CD14-positive monocyte (primary cell): ENCODE measurements around the gene ATP8A1. TPM values are rescaled to one million over a fixed set of nuclear protein-coding genes. Genes with fewer than 3 reads are reported as not detected.

Experiments used
- DNase-seq, 3 donors: peaks; one replicate each; pipeline ENCODE4 v3.0.0-alpha.2; 2011 to 2022
- H2AFZ ChIP-seq: 2 replicates; pipeline ENCODE4 v1.6.0; 2012; ENCODE audit warnings: mild to moderate bottlenecking, low read depth, low read length, inconsistent platforms; ENCODE audit not compliant: insufficient read depth, poor library complexity, severe bottlenecking
- H3K27ac ChIP-seq, 2 donors: 1 replicate in 1 of 2; 2 replicates in 1 of 2; pipeline ENCODE4 v1.5.1; 2012 to 2013; ENCODE audit warnings: low read length in 2 of 2, control low read depth in 1 of 2, inconsistent platforms in 1 of 2, low read depth in 1 of 2, mild to moderate bottlenecking in 1 of 2
- H3K27me3 ChIP-seq, 2 donors: one replicate each; pipeline versions ENCODE4 v1.6.0 to v1.6.1; 2011 to 2013; ENCODE audit warnings: low read length in 2 of 2; ENCODE audit not compliant: control insufficient read depth in 2 of 2, insufficient read depth in 2 of 2
- H3K36me3 ChIP-seq, 2 donors: replicated peaks in 1 of 2; 1 replicate in 1 of 2; 2 replicates in 1 of 2; pipeline versions ENCODE4 v1.5.1 to v1.6.1; 2012 to 2013; ENCODE audit warnings: low read length in 2 of 2, control low read depth in 1 of 2, inconsistent platforms in 1 of 2, mild to moderate bottlenecking in 1 of 2; ENCODE audit not compliant: insufficient read depth in 2 of 2, control insufficient read depth in 1 of 2
- H3K4me1 ChIP-seq, 2 donors: 1 replicate in 1 of 2; 2 replicates in 1 of 2; pipeline versions ENCODE4 v1.5.1 to v1.6.1; 2012 to 2013; ENCODE audit warnings: low read length in 2 of 2, control low read depth in 1 of 2, inconsistent platforms in 1 of 2, mild to moderate bottlenecking in 1 of 2, moderate library complexity in 1 of 2; ENCODE audit not compliant: insufficient read depth in 2 of 2, control insufficient read depth in 1 of 2
- H3K4me2 ChIP-seq: replicated peaks from 2 replicates; pipeline ENCODE3; 2012; ENCODE audit warnings: low read length, moderate library complexity, mild to moderate bottlenecking; ENCODE audit not compliant: poor library complexity, severe bottlenecking; ENCODE audit errors: extremely low read depth
- H3K4me3 ChIP-seq, 3 experiments: fragments of 200-600 bp in 1 of 3; sonication (generic) in 1 of 3; replicated peaks in 1 of 3; 1 replicate in 2 of 3; 2 replicates in 1 of 3; pipeline ENCODE4 v1.5.1; 2011 to 2013; ENCODE audit warnings: low read length in 3 of 3, mild to moderate bottlenecking in 3 of 3, control low read depth in 2 of 3, low read depth in 2 of 3, inconsistent platforms in 1 of 3, moderate library complexity in 1 of 3
- H3K79me2 ChIP-seq: 2 replicates; pipeline ENCODE4 v1.6.0; 2012; ENCODE audit warnings: mild to moderate bottlenecking, control low read depth, inconsistent platforms, low read length, moderate library complexity; ENCODE audit not compliant: insufficient read depth
- H3K9ac ChIP-seq: 2 replicates; pipeline ENCODE4 v1.6.0; 2017; ENCODE audit warnings: low read length, mild to moderate bottlenecking; ENCODE audit not compliant: insufficient read depth, poor library complexity, severe bottlenecking
- H3K9me3 ChIP-seq, 2 donors: replicated peaks in 1 of 2; 1 replicate in 1 of 2; 2 replicates in 1 of 2; pipeline versions ENCODE4 v1.5.1 to v1.6.1; 2012 to 2013; ENCODE audit warnings: low read length in 2 of 2, control low read depth in 1 of 2; ENCODE audit not compliant: control insufficient read depth in 1 of 2, insufficient read depth in 1 of 2
- H4K20me1 ChIP-seq: 2 replicates; pipeline ENCODE4 v1.6.0; 2012; ENCODE audit warnings: mild to moderate bottlenecking, low read length, control low read depth, moderate library complexity; ENCODE audit not compliant: insufficient read depth
- H3K27ac Mint-ChIP-seq, 7 donors: one replicate each; pipeline ENCODE4 v1.8.0; 2020; ENCODE audit warnings: mild to moderate bottlenecking in 7 of 7, mixed read lengths in 7 of 7, moderate library complexity in 6 of 7, inconsistent platforms in 2 of 7
- H3K27me3 Mint-ChIP-seq, 3 donors: one replicate each; pipeline ENCODE4 v1.8.0; 2021 to 2022; ENCODE audit warnings: low read depth in 3 of 3, mild to moderate bottlenecking in 3 of 3, mixed read lengths in 3 of 3, moderate library complexity in 3 of 3, inconsistent platforms in 1 of 3
- H3K36me3 Mint-ChIP-seq, 2 donors: one replicate each; pipeline ENCODE4 v1.8.0; 2020; ENCODE audit warnings: mixed read lengths in 2 of 2, inconsistent platforms in 1 of 2, mild to moderate bottlenecking in 1 of 2
- H3K4me1 Mint-ChIP-seq: one replicate; pipeline ENCODE4 v1.8.0; 2020; ENCODE audit warnings: mild to moderate bottlenecking, mixed read lengths
- H3K4me3 Mint-ChIP-seq, 2 donors: one replicate each; pipeline ENCODE4 v1.8.0; 2020; ENCODE audit warnings: mild to moderate bottlenecking in 2 of 2, mixed read lengths in 2 of 2, moderate library complexity in 1 of 2
- H3K9me3 Mint-ChIP-seq, 7 donors: one replicate each; pipeline ENCODE4 v1.8.0; 2020 to 2022; ENCODE audit warnings: mixed read lengths in 7 of 7, mild to moderate bottlenecking in 6 of 7, moderate library complexity in 6 of 7, inconsistent platforms in 2 of 7
- WGBS: methylation state at CpG from one replicate; pipeline ENCODE4 v1.1.5; 2013; ENCODE audit warnings: missing lambda C conversion rate; ENCODE audit not compliant: insufficient coverage; 5-methylcytosine and 5-hydroxymethylcytosine counted together
- intact Hi-C, 2 donors: fragments of 100-400 bp; cut with micrococcal nuclease; formaldehyde crosslinking; loops; one replicate each; pipeline versions ENCODE4 v1.15.0 to v1.15.1; 2023
- polyA plus RNA-seq, 3 donors: library from polyadenylated mRNA; depleted of rRNA in 1 of 3; unstranded in 2 of 3; stranded (reverse) in 1 of 3; fragments of 300-500 nt in 2 of 3; fragments of >200 nt in 1 of 3; fragmentation: Illumina TruSeq in 2 of 3; gene quantifications; 1 replicate in 2 of 3; 2 replicates in 1 of 3; pipeline ENCODE4 v1.2.3, GENCODE V29; 2012 to 2021
- TF ChIP-seq, protein P1 (sequence below): fragments of 200-600 bp; IDR thresholded peaks from one replicate; pipeline ENCODE4 v1.8.0; 2022; ENCODE audit warnings: antibody characterized with exemption, mild to moderate bottlenecking

Gene ATP8A1
- polyA plus RNA-seq, 3 donors = 2.2 to 10.8 (median 3.2) TPM

DNA sequence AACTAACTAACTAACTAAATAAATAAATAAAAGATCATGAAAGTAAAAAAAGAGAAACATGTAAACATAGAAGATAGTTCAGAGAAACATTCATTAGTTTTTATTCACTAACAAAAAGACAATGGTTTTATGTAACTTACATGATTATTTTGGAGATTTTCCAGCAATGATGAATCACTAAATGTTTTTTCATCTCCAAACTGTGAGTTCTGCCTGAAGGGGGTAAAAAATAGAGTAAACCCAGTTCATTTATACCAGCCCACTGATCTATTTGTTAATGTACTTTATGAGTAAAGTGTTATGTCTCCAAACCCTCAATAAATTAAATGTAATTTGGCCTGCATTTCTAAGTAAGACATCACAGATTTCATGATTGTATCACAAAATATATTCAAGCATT is 101.1 kb downstream of the ATP8A1 start:
- Mint-ChIP-seq H3K9me3 (no peaks in the 10 kb centered on the region), H3K27me3 (peaks cover 0 to 2% (median 0%) of the 10 kb centered on the region in 3 donors), H3K4me3 (no peak overlapping the region), H3K27ac (no peak overlapping the region), H3K36me3 (peaks cover 6 to 11% of the 10 kb centered on the region in 2 donors), H3K4me1 (no peaks in the 10 kb centered on the region)
- Histone ChIP-seq H3K4me1 (no peaks in the 10 kb centered on the region), H3K4me2 (no peak overlapping the region), H3K9me3 (no peaks in the 10 kb centered on the region), H3K27ac (no peak overlapping the region), H3K9ac (no peak overlapping the region), H3K36me3 (peaks cover under 1 to 3% of the 10 kb centered on the region in 2 donors), H4K20me1 (no peaks in the 10 kb centered on the region), H3K79me2 (no peaks in the 10 kb centered on the region), H2AFZ (no peak overlapping the region), H3K27me3 (no peaks in the 10 kb centered on the region), H3K4me3 (no peak overlapping the region)
- intact Hi-C loops = no loop called here
- TF ChIP-seq, protein P1, sequence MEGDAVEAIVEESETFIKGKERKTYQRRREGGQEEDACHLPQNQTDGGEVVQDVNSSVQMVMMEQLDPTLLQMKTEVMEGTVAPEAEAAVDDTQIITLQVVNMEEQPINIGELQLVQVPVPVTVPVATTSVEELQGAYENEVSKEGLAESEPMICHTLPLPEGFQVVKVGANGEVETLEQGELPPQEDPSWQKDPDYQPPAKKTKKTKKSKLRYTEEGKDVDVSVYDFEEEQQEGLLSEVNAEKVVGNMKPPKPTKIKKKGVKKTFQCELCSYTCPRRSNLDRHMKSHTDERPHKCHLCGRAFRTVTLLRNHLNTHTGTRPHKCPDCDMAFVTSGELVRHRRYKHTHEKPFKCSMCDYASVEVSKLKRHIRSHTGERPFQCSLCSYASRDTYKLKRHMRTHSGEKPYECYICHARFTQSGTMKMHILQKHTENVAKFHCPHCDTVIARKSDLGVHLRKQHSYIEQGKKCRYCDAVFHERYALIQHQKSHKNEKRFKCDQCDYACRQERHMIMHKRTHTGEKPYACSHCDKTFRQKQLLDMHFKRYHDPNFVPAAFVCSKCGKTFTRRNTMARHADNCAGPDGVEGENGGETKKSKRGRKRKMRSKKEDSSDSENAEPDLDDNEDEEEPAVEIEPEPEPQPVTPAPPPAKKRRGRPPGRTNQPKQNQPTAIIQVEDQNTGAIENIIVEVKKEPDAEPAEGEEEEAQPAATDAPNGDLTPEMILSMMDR = no peak
- DNase-seq = no peak

DNA sequence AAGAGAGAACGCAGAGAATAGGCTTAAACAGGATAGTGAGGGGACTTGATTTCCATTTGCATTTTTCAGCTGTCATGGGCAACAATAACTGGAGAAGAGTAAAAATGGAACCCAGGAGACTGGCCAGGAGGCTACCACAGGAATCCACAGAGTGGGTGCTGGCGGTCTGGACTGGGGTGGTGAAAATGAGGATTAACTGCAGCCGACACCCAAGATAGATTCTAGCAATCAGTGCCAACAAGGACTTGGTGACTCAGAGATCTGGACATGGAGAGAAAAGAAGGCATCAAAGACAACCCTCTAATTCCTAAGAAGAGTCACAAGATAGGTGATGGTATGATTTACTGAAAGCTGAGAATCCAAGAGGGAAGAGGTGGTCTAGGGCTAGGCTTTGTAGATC is 102.8 kb downstream of the ATP8A1 start:
- no peaks in the 10 kb centered on the region for H3K79me2 ChIP-seq
- Mint-ChIP-seq H3K4me1 (no peaks in the 10 kb centered on the region), H3K27me3 (peaks cover 0 to 2% (median 0%) of the 10 kb centered on the region in 3 donors), H3K4me3 (no peak overlapping the region), H3K27ac (peak overlapping the region in 1 of 7 donors; percentile 17), H3K9me3 (no peaks in the 10 kb centered on the region), H3K36me3 (peaks cover 6 to 13% of the 10 kb centered on the region in 2 donors)
- no peaks in the 10 kb centered on the region for H3K4me1 ChIP-seq
- H3K4me3 ChIP-seq = no peak overlapping the region
- intact Hi-C loops = no loop called here
- no peak overlapping the region for H2AFZ ChIP-seq
- H3K9ac ChIP-seq = no peak overlapping the region
- no peak for DNase-seq
- H3K9me3 ChIP-seq = no peaks in the 10 kb centered on the region
- H4K20me1 ChIP-seq = no peaks in the 10 kb centered on the region
- H3K27ac ChIP-seq = no peak overlapping the region
- TF ChIP-seq, protein P1 = no peak
- 100% methylated on average over 1 of the region's 3 CpGs for WGBS
- H3K36me3 ChIP-seq = peaks cover 2 to 9% of the 10 kb centered on the region in 2 donors
- no peak overlapping the region for H3K4me2 ChIP-seq
- H3K27me3 ChIP-seq = no peaks in the 10 kb centered on the region
